AG04449 (cell line): Measurements from ENCODE around the gene SMC5.
"Not testable (repeated sequence)": the region's sequence is repeated elsewhere in the genome, so short reads cannot be mapped to it uniquely, and the experiment has no call there.

ENCODE experiments used
- CTCF ChIA-PET: fragments of 350-600 bp; formaldehyde crosslinking; extraction: SDS; loops from one replicate; lab custom pipeline; 2021; ENCODE audit warnings: antibody characterized with exemption; lab: Yijun Ruan, JAX
- POLR2A ChIA-PET: fragments of 400-600, 350-600 bp; formaldehyde crosslinking; extraction: SDS; loops from one replicate; lab custom pipeline; 2020; ENCODE audit warnings: antibody characterized with exemption, inconsistent platforms; lab: Yijun Ruan, JAX
- DNase-seq: peaks from one replicate; pipeline ENCODE4 v3.0.0-alpha.2; 2010; ENCODE audit warnings: low read depth, low spot score
- H3K4me3 ChIP-seq: 2 replicates; pipeline ENCODE4 v1.5.1; 2011; ENCODE audit warnings: low read depth, mild to moderate bottlenecking, control low read depth, low read length
- TF ChIP-seq, protein P1 (sequence below): IDR thresholded peaks from one replicate; pipeline ENCODE4 v1.5.1; 2011; ENCODE audit warnings: mild to moderate bottlenecking, moderate library complexity, low read length, control low read depth, inconsistent platforms; ENCODE audit not compliant: insufficient read depth; ENCODE audit errors: missing control alignments

Gene SMC5

DNA sequence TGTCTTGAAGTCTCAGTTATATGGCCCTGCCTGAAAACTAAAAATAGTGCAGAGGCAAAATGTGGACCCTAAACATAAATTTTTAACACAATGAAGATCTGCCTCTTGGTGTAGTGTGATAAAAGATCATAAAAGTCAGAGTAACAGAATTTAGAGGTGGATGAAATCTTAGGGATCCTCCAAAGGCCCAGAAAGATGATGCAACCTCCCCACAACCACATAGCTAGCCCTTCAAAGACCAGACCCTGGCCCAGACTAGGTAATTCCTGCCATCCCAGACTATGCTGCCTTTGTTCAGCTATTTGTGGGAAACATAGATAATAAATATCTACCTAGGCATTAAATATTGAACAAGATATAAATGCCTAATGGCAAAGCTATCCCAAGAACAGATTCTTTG is 140.4 kb downstream of the SMC5 start:
- ChIA-PET CTCF (interaction anchor here (0.8 to 2.3 kb wide), 3 partner anchors 9 to 203 kb away, joined by 3 to 9 read pairs (median 9); no protein-coding TSS in a partner anchor), POLR2A (no interaction called here)
- no peak overlapping the region for H3K4me3 ChIP-seq
- no peak for DNase-seq
- TF ChIP-seq, protein P1, sequence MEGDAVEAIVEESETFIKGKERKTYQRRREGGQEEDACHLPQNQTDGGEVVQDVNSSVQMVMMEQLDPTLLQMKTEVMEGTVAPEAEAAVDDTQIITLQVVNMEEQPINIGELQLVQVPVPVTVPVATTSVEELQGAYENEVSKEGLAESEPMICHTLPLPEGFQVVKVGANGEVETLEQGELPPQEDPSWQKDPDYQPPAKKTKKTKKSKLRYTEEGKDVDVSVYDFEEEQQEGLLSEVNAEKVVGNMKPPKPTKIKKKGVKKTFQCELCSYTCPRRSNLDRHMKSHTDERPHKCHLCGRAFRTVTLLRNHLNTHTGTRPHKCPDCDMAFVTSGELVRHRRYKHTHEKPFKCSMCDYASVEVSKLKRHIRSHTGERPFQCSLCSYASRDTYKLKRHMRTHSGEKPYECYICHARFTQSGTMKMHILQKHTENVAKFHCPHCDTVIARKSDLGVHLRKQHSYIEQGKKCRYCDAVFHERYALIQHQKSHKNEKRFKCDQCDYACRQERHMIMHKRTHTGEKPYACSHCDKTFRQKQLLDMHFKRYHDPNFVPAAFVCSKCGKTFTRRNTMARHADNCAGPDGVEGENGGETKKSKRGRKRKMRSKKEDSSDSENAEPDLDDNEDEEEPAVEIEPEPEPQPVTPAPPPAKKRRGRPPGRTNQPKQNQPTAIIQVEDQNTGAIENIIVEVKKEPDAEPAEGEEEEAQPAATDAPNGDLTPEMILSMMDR = no peak

DNA sequence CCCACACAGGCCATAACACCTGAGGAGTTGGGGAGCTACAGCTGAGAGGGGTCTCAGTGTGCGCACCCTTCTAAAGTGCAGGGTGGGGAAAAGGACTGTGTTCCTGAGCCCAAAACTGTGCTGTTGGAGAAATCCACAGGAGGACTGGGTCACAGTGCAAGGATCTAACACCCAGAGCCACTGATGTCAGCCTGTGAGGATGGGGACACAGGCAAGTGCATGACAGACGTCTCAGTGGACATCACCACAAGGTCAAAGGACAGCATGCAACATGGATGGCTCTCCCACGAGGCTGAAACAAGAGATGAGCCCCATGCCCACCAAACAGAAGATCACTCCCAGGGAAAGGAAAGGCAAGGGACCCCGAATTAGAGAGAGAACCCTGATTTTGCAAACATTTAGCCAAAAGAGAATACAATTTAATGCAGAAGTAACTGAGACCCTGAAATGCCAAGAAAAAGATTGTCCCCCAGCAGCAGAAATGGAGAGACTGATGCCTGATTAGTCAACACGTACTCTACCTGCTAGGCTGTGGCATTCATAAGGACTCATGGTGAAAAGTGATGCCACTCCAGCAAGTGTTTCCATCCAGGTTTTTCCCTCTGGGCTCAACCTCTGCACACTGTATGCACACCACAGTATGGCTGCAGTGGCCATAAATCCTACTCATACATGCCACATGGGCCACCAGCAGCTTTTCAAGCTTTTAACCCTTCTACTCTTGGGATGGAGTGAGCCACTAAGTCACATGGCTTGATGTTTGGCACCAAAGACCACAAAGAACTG is 141.5 kb downstream of the SMC5 start:
- CTCF ChIA-PET = interaction anchor here (2.0 to 2.3 kb wide), 2 partner anchors 10 to 202 kb away, joined by 9 read pairs; no protein-coding TSS in a partner anchor
- TF ChIP-seq, protein P1 = no peak
- POLR2A ChIA-PET = no interaction called here
- DNase-seq = no peak
- no peak overlapping the region for H3K4me3 ChIP-seq

DNA sequence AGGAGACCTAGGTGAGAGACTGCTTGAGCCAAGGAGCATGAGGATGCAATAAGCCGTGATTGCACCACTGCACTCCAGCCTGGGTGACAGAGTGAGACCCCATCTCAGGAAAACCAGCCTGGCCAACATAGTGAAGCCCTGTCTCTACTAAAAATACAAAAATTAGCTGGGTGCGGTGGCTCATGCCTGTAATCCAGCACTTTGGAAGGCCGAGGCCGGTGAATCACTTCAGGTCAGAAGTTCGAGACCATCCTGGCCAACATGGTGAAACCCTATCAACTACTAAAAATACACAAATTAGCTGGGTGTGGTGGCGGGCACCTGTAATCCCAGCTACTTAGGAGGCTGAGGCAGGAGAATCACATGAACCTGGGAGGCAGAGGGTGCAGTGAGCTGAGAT is 142.5 kb downstream of the SMC5 start:
- CTCF ChIA-PET = interaction anchor here (0.9 kb wide), 1 partner anchor 61 kb away, joined by 3 read pairs; no protein-coding TSS in a partner anchor
- DNase-seq, POLR2A ChIA-PET, H3K4me3 ChIP-seq: not testable (repeated sequence)

DNA sequence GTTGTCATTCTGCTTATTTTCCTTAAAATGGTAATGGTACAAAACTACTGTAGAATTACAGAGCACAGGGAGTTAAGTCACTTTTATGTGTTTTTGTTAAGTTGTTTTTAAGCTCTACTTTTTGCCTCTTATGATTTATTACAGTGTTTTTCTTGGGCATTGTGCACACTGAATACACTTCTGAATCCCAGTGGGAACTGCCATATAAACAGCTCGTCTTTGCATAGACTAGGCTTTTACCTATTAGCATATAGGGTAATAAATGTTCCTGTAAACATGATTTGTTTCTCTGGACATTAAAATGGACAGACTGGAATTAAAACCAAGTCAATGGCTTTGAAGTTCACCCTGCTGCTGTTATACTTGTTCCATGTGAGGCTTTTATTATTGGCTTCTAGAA is 143.4 kb downstream of the SMC5 start:
- POLR2A ChIA-PET = no interaction called here
- no peak for DNase-seq
- CTCF ChIA-PET = interaction anchor here (1.2 to 1.4 kb wide), 2 partner anchors 10 to 176 kb away, joined by 3 to 5 read pairs; no protein-coding TSS in a partner anchor
- H3K4me3 ChIP-seq = no peak overlapping the region
- TF ChIP-seq, protein P1 = no peak

DNA sequence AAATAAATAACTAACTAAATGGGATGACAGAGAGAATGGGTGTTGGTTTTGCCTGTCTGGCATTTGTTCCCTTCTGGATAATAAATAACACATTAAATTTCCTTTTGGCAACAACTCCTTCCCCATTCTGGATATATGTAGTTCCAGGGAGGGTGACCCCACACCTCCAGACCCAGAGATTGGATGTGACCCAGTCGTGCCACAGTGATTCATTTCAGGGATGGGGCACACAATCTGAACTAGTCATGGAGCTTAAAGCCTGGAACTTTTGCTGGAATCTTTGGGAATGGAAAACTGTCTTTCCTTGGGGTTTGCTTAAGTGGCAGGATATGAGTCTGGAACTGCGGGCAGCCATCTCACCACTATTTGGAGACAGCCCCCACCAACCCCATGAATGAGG is 144.4 kb downstream of the SMC5 start:
- POLR2A ChIA-PET = no interaction called here
- no peak for DNase-seq
- TF ChIP-seq, protein P1 = no peak
- CTCF ChIA-PET = interaction anchor here (1.0 to 2.8 kb wide), 5 partner anchors 10 to 199 kb away, joined by 3 to 13 read pairs (median 5); no protein-coding TSS in a partner anchor
- no peak overlapping the region for H3K4me3 ChIP-seq

DNA sequence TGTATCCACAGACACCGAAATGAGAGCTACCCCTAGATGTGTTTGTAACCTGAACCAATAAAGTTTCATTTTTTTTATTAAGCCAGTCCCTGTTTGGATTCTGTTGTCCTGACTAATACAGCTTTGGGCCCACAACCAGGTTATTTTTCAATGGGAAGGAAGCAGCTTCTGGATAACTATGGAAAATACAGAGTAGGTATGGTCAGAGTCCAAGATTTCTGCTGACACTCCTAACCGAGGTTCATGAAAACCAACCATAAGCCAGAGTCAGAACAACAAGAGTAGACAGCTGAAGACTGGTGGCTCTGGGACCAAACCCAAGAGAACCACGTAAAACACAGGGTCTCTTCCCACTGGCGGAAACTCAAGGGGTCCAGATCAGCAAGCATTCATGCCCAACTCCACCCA is 144.8 kb downstream of the SMC5 start:
- no peak overlapping the region for H3K4me3 ChIP-seq
- DNase-seq = no peak
- TF ChIP-seq, protein P1 = no peak
- CTCF ChIA-PET = interaction anchor here (1.0 to 2.8 kb wide), 5 partner anchors 10 to 199 kb away, joined by 4 to 13 read pairs (median 5); no protein-coding TSS in a partner anchor
- POLR2A ChIA-PET = interaction anchor here (1.0 kb wide), 1 partner anchor 206 kb away, joined by 4 read pairs; no protein-coding TSS in a partner anchor
